DOHH2 (cell line): Measurements from ENCODE around the gene SAMHD1.
A peak's percentile ranks its signal among the peaks of the same experiment; 100 is the strongest.

Experiments
- H3F3A ChIP-seq: fragments of 200-600 bp; sonication (generic), shearing (Covaris generic); 2 replicates; pipeline ENCODE4 v1.6.0; 2016; ENCODE audit warnings: antibody characterized with exemption, mild to moderate bottlenecking; ENCODE audit not compliant: control insufficient read depth, insufficient read depth
- H3K27ac ChIP-seq: fragments of 200-600 bp; sonication (generic); 2 replicates; pipeline ENCODE4 v1.5.1; 2014; ENCODE audit warnings: low read depth, mild to moderate bottlenecking, low read length, moderate library complexity
- H3K27me3 ChIP-seq: fragments of 200-600 bp; sonication (generic); 2 replicates; pipeline ENCODE4 v1.6.1; 2014; ENCODE audit warnings: mild to moderate bottlenecking, low read length, mixed read lengths; ENCODE audit not compliant: control insufficient read depth
- H3K36me3 ChIP-seq: fragments of 200-600 bp; sonication (generic); 2 replicates; pipeline ENCODE4 v1.6.1; 2014; ENCODE audit warnings: mild to moderate bottlenecking, low read length, moderate library complexity, mixed read lengths; ENCODE audit not compliant: control insufficient read depth
- H3K4me1 ChIP-seq: fragments of 200-600 bp; sonication (generic); 2 replicates; pipeline ENCODE4 v1.6.1; 2014; ENCODE audit warnings: mild to moderate bottlenecking, low read length, mixed read lengths; ENCODE audit not compliant: control insufficient read depth
- H3K4me2 ChIP-seq: fragments of 200-600 bp; sonication (generic); 2 replicates; pipeline ENCODE4 v1.6.0; 2014; ENCODE audit warnings: mild to moderate bottlenecking, low read length, moderate library complexity
- H3K4me3 ChIP-seq: fragments of 200-600 bp; sonication (generic); 2 replicates; pipeline ENCODE4 v1.5.1; 2014; ENCODE audit warnings: mild to moderate bottlenecking, low read length, mixed read lengths
- H3K79me2 ChIP-seq: fragments of 200-600 bp; sonication (generic); 2 replicates; pipeline ENCODE4 v1.6.1; 2014; ENCODE audit warnings: mild to moderate bottlenecking, low read length, mixed read lengths; ENCODE audit not compliant: control insufficient read depth
- H3K9me2 ChIP-seq: fragments of 200-600 bp; sonication (generic); replicated peaks from 2 replicates; pipeline ENCODE4 v1.6.1; 2014; ENCODE audit warnings: mild to moderate bottlenecking, low read length, mixed read lengths; ENCODE audit not compliant: control insufficient read depth
- H3K9me3 ChIP-seq: fragments of 200-600 bp; sonication (generic); 2 replicates; pipeline ENCODE4 v1.6.1; 2014; ENCODE audit warnings: antibody characterized with exemption, low read length, mixed read lengths; ENCODE audit not compliant: control insufficient read depth, insufficient read depth
- H4K20me1 ChIP-seq: fragments of 200-600 bp; sonication (generic); 2 replicates; pipeline ENCODE4 v1.6.0; 2014; ENCODE audit warnings: low read depth, mild to moderate bottlenecking, antibody characterized with exemption, low read length, moderate library complexity; ENCODE audit not compliant: control insufficient read depth, insufficient read depth
- EZH2phosphoT487 ChIP-seq: fragments of 200-600 bp; sonication (generic); IDR thresholded peaks from 2 replicates; pipeline ENCODE4 v1.6.1; 2017; ENCODE audit warnings: borderline replicate concordance, mild to moderate bottlenecking, antibody characterized with exemption, low read length, moderate library complexity, mixed read lengths
- TF ChIP-seq, protein P1 (sequence below): fragments of 200-600 bp; sonication (generic); IDR thresholded peaks from one replicate; pipeline ENCODE4 v1.5.1; 2014; ENCODE audit warnings: antibody characterized with exemption, mild to moderate bottlenecking, low read depth, low read length; ENCODE audit not compliant: poor library complexity, severe bottlenecking

The SAMHD1 gene

DNA sequence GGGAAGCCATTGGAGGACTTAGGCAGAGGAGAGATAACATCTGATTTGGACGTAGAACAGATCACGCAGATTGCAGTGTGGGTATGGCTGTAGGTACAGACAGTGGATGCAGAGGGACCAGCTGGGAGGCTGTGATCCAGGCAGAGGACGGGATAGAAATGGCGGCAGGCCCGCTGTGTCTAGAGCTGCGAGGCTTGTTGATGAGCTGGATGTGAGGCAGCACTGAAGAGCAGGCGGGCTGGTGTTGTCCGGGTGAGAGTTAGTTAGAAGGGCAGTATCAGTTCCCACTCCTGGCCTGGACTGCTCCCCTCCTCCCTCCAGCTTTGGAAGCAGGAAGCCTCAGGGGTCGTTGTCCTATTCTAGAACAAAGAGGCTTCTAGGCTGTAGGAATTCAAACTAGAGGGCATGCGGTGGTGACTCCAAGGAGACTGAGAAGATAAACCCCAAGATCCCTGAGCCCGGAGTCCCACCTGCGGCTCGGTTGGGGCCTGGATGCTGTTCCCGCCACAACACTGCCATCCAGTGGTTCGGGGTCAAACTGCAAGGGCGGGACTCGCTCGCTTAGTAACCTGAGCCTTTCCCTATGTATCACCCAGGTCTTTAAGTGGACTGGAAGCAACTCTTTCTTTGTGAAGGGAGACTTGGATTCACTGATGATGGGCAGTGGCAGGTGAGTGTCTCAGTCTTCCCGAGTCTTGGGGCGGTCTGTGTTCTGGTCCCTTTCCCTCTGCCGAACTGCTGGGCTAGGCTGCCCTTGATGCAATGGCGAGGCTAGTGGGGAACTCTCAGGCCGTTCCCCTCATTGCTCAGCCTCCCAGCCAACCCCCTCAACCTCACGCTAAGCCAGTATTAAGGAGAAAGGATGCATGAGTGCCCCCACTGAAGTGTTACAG lies 64.4 kb downstream of the SAMHD1 start:
- H3K27ac ChIP-seq = no peak overlapping the region
- no peaks in the 10 kb centered on the region for H4K20me1 ChIP-seq
- H3K27me3 ChIP-seq = no peaks in the 10 kb centered on the region
- no peaks in the 10 kb centered on the region for H3K9me3 ChIP-seq
- TF ChIP-seq EZH2phosphoT487 = no peak
- TF ChIP-seq, protein P1, sequence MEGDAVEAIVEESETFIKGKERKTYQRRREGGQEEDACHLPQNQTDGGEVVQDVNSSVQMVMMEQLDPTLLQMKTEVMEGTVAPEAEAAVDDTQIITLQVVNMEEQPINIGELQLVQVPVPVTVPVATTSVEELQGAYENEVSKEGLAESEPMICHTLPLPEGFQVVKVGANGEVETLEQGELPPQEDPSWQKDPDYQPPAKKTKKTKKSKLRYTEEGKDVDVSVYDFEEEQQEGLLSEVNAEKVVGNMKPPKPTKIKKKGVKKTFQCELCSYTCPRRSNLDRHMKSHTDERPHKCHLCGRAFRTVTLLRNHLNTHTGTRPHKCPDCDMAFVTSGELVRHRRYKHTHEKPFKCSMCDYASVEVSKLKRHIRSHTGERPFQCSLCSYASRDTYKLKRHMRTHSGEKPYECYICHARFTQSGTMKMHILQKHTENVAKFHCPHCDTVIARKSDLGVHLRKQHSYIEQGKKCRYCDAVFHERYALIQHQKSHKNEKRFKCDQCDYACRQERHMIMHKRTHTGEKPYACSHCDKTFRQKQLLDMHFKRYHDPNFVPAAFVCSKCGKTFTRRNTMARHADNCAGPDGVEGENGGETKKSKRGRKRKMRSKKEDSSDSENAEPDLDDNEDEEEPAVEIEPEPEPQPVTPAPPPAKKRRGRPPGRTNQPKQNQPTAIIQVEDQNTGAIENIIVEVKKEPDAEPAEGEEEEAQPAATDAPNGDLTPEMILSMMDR = peak; percentile 91
- H3K36me3 ChIP-seq = peaks cover 6% of the 10 kb centered on the region; the same call in 1 of the 2 replicates
- H3K9me2 ChIP-seq = no peaks in the 10 kb centered on the region
- peaks cover 11% of the 10 kb centered on the region for H3F3A ChIP-seq
- no peaks in the 10 kb centered on the region for H3K79me2 ChIP-seq
- H3K4me2 ChIP-seq = peak overlapping the region; percentile 45
- H3K4me1 ChIP-seq = peaks cover 20% of the 10 kb centered on the region
- H3K4me3 ChIP-seq = peak overlapping the region; percentile 18; the same call in 1 of the 2 replicates

DNA sequence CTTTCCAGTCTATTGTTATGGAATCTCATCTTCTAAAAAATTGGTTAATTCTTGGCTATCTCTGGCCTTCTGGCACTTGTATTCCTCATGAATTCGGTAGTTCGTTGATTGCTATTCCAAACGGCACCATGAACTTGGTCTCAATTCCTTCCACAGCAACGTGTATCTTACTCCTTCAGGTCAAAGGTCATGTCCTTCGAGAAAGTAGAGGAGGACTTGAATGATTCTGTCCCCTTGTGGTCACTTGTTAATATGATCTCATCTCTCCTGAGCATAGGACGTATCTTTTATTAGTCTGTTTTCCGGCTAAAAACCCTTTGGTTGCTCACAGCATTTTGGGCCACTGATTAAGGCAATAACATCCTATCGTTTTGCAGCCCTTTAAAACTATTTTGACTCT lies 66.2 kb downstream of the SAMHD1 start:
- H3K9me3 ChIP-seq = no peaks in the 10 kb centered on the region
- H3K9me2 ChIP-seq = no peaks in the 10 kb centered on the region
- TF ChIP-seq EZH2phosphoT487 = no peak
- TF ChIP-seq, protein P1 = no peak
- H3K27ac ChIP-seq = no peak overlapping the region
- H3K4me3 ChIP-seq = no peak overlapping the region
- no peaks in the 10 kb centered on the region for H3K79me2 ChIP-seq
- H3F3A ChIP-seq = peaks cover 11% of the 10 kb centered on the region
- H3K36me3 ChIP-seq = no peaks in the 10 kb centered on the region
- no peak overlapping the region for H3K4me2 ChIP-seq
- no peaks in the 10 kb centered on the region for H3K27me3 ChIP-seq
- H3K4me1 ChIP-seq = peaks cover 20% of the 10 kb centered on the region
- H4K20me1 ChIP-seq = no peaks in the 10 kb centered on the region

DNA sequence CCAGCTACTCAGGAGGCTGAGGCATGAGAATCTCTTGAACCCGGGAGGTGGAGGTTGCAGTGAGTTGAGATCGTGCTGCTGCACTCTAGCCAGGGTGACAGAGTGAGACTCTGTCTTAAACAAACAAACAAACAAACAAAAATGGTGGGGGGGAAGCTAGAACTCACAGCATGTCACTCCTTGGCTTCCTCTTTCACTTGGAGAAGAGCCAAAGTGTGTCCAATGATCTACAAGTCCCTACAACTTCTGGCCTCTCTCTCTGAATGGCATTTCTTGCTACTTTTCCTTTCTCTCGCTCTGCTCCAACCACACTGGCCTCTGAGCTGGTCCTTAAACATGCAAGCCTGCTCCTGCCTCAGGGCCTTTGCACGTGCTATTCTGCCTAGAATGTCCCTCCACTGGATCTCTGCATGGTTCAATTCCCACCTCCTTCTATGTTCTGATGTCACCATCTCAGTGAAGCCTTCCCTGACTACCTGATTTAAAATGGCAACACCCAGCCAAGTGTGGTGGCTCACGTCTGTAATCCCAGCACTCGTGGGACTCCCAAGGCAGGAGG lies 67.5 kb downstream of the SAMHD1 start:
- no peak for TF ChIP-seq EZH2phosphoT487
- TF ChIP-seq, protein P1 = no peak
- H3K9me3 ChIP-seq = no peaks in the 10 kb centered on the region
- H4K20me1 ChIP-seq = no peaks in the 10 kb centered on the region
- H3K27ac ChIP-seq = no peak overlapping the region
- H3K79me2 ChIP-seq = no peaks in the 10 kb centered on the region
- no peaks in the 10 kb centered on the region for H3K9me2 ChIP-seq
- peaks cover 20% of the 10 kb centered on the region for H3K4me1 ChIP-seq
- H3K27me3 ChIP-seq = no peaks in the 10 kb centered on the region
- peak overlapping the region; percentile 7; the same call in 1 of the 2 replicates for H3K4me2 ChIP-seq
- H3K36me3 ChIP-seq = no peaks in the 10 kb centered on the region
- peaks cover 7% of the 10 kb centered on the region for H3F3A ChIP-seq
- no peak overlapping the region for H3K4me3 ChIP-seq
